ENCODE measurements around the gene CDHR4.
"Not testable (repeated sequence)": the region's sequence is repeated elsewhere in the genome, so short reads cannot be mapped to it uniquely, and the experiment has no call there.

DNA sequence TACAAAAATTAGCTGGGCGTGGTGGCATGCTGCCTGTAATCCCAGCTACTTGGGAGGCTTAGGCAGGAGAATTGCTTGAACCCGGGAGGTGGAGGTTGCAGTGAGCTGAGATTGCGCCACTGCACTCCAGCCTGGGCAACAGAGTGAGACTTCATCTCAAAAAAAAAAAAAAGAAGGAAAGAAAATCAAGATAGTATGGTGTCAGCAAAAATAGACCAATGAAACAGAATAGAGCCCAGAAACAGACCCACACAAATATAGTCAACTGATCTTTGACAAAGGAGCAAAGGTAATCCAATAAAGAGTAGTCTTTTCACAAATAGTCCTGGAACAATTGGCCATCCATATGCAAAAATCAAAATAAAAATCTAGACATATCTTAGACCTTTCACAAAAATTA is 23.5 kb upstream of the CDHR4 start:
- not testable (repeated sequence) for TF ChIP-seq EZH2phosphoT487 (IDR thresholded peaks at IDR 0.05; ENCODE audit: insufficient read depth, low read depth); EZH2 (IDR thresholded peaks at IDR 0.05; ENCODE audit: insufficient read depth, poor library complexity, severe bottlenecking)
